Measurements from ENCODE around the gene IGSF9B.

GRCh38 chr11:133955081-133955891 lies 1.5 kb downstream of the IGSF9B start:
- TF ChIP-seq, protein P1, sequence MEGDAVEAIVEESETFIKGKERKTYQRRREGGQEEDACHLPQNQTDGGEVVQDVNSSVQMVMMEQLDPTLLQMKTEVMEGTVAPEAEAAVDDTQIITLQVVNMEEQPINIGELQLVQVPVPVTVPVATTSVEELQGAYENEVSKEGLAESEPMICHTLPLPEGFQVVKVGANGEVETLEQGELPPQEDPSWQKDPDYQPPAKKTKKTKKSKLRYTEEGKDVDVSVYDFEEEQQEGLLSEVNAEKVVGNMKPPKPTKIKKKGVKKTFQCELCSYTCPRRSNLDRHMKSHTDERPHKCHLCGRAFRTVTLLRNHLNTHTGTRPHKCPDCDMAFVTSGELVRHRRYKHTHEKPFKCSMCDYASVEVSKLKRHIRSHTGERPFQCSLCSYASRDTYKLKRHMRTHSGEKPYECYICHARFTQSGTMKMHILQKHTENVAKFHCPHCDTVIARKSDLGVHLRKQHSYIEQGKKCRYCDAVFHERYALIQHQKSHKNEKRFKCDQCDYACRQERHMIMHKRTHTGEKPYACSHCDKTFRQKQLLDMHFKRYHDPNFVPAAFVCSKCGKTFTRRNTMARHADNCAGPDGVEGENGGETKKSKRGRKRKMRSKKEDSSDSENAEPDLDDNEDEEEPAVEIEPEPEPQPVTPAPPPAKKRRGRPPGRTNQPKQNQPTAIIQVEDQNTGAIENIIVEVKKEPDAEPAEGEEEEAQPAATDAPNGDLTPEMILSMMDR (conservative IDR thresholded peaks at IDR 0.05): no peak
- no peak for TF ChIP-seq EZH2 (IDR thresholded peaks at IDR 0.05; ENCODE audit: low read depth)

Data from PC-9 (cell line).